Articular chondrocyte of knee joint (primary cell): ENCODE results near the gene FRAT2. TPM values are rescaled to one million over a fixed set of nuclear protein-coding genes. Genes with fewer than 3 reads are reported as not detected.

ENCODE experiments used
- small RNA-seq: library from RNA; depleted of rRNA; stranded (forward); fragments of <200 nt; gene quantifications from one replicate; pipeline ENCODE3, GENCODE V24; 2012
- total RNA-seq: library from RNA; depleted of rRNA; stranded (reverse); fragments of >200 nt; gene quantifications from 2 replicates; pipeline ENCODE4 v1.2.3, GENCODE V29; 2012

Gene FRAT2, protein sequence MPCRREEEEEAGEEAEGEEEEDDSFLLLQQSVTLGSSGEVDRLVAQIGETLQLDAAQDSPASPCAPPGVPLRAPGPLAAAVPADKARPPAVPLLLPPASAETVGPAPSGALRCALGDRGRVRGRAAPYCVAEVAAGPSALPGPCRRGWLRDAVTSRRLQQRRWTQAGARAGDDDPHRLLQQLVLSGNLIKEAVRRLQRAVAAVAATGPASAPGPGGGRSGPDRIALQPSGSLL
- 5.0 and 6.5 TPM in 2 replicates for total RNA-seq

DNA sequence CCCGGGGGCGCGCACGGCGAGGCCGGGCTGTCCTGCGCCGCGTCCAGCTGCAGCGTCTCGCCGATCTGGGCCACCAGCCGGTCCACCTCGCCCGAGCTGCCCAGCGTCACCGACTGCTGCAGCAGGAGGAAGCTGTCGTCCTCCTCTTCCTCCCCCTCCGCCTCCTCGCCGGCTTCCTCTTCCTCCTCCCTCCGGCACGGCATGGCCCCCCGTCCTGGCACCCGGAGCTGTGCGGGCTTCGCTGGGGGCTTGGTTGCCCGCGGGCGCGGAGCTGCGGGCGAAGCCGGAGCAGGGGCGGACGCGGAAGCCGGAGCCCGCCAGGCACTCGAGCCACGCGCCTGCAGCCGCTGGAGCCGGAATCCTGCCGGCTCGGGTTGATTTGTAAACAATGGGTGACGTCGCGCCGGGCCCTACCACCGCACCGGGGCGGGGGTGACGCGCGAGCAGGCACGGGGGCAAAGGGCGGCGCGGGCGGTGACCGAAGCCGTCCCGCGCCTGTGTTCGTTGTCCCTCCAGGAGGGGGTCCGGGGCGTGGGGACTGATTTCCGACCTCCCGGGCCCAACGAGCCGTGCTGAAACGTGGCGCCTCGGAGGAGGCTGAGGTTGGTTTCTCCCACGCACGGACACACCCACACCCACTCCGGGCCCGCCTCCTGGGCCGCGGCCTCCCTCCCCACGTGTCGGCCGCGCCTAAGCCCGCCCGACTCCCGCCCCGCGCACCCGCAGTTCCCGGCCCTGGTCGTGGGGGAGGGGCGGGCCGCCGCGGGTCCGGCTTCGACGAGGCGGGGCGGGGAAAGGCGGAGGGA is at the start of gene FRAT2:
Gene FRAT2 (minus strand): TSS at position 360 of the 806 bp plus-strand sequence. CDS start 157 bp downstream, at position 203.

GRCh38 chr10:97318772-97319651 is 15.5 kb downstream of the FRAT2 start, which contains the start of gene FRAT1:
TSS of gene FRAT1 (plus strand) at chr10:97319271. CDS start at chr10:97319454, 183 bp downstream.

GRCh38 chr10:97292097-97292861 is 42.2 kb downstream of the FRAT2 start, which contains the start of gene ARHGAP19:
TSS of gene ARHGAP19 (minus strand) at chr10:97292637. CDS start at chr10:97292627, 10 bp downstream.

Small RNA genes within 50 kb of the gene (small RNA-seq; reads per million reads assigned to genes)
- gene RF00017: not detected

Other genes with a start within 250 kb of the FRAT2 start
- under 0.01 TPM in 2 replicates for gene SLIT1, start 148.8 kb downstream of the FRAT2 start, total RNA-seq
- 3.7 and 4.3 TPM in 2 replicates for gene ARHGAP19, start 42.1 kb downstream of the FRAT2 start, total RNA-seq
- 2.1 and 2.6 TPM in 2 replicates for gene FRAT1, start 15.5 kb downstream of the FRAT2 start, total RNA-seq
- gene RRP12, start 66.6 kb upstream of the FRAT2 start, total RNA-seq: 14.0 and 15.2 TPM in 2 replicates
- gene PGAM1, start 91.5 kb upstream of the FRAT2 start, total RNA-seq: 524 and 551 TPM in 2 replicates
- gene EXOSC1, start 111.3 kb upstream of the FRAT2 start, total RNA-seq: 36.5 and 44.2 TPM in 2 replicates
- gene ZDHHC16, start 111.4 kb upstream of the FRAT2 start, total RNA-seq: 45.9 and 46.9 TPM in 2 replicates
- 56.3 and 57.9 TPM in 2 replicates for gene MMS19, start 163.7 kb upstream of the FRAT2 start, total RNA-seq
- 14.0 and 16.1 TPM in 2 replicates for gene UBTD1, start 164.2 kb upstream of the FRAT2 start, total RNA-seq
- 0.86 and 1.0 TPM in 2 replicates for gene ANKRD2, start 238.1 kb upstream of the FRAT2 start, total RNA-seq
- 5.0 and 6.5 TPM in 2 replicates for gene HOGA1, start 249.7 kb upstream of the FRAT2 start, total RNA-seq